ENCODE results near the gene GNG12.

Gene GNG12

GRCh38 chr1:67749844-67750690, 83.2 kb downstream of the GNG12 start:
- TF ChIP-seq, protein P1, sequence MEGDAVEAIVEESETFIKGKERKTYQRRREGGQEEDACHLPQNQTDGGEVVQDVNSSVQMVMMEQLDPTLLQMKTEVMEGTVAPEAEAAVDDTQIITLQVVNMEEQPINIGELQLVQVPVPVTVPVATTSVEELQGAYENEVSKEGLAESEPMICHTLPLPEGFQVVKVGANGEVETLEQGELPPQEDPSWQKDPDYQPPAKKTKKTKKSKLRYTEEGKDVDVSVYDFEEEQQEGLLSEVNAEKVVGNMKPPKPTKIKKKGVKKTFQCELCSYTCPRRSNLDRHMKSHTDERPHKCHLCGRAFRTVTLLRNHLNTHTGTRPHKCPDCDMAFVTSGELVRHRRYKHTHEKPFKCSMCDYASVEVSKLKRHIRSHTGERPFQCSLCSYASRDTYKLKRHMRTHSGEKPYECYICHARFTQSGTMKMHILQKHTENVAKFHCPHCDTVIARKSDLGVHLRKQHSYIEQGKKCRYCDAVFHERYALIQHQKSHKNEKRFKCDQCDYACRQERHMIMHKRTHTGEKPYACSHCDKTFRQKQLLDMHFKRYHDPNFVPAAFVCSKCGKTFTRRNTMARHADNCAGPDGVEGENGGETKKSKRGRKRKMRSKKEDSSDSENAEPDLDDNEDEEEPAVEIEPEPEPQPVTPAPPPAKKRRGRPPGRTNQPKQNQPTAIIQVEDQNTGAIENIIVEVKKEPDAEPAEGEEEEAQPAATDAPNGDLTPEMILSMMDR (IDR thresholded peaks at IDR 0.05): no peak

GRCh38 chr1:67749263-67749843, 83.9 kb downstream of the GNG12 start:
- TF ChIP-seq, protein P1 (IDR thresholded peaks at IDR 0.05): no peak

GRCh38 chr1:67748630-67749029, 84.6 kb downstream of the GNG12 start:
- TF ChIP-seq, protein P1 (IDR thresholded peaks at IDR 0.05): no peak

GRCh38 chr1:67747671-67748546, 85.4 kb downstream of the GNG12 start:
- TF ChIP-seq, protein P1 (IDR thresholded peaks at IDR 0.05): no peak

DNA sequence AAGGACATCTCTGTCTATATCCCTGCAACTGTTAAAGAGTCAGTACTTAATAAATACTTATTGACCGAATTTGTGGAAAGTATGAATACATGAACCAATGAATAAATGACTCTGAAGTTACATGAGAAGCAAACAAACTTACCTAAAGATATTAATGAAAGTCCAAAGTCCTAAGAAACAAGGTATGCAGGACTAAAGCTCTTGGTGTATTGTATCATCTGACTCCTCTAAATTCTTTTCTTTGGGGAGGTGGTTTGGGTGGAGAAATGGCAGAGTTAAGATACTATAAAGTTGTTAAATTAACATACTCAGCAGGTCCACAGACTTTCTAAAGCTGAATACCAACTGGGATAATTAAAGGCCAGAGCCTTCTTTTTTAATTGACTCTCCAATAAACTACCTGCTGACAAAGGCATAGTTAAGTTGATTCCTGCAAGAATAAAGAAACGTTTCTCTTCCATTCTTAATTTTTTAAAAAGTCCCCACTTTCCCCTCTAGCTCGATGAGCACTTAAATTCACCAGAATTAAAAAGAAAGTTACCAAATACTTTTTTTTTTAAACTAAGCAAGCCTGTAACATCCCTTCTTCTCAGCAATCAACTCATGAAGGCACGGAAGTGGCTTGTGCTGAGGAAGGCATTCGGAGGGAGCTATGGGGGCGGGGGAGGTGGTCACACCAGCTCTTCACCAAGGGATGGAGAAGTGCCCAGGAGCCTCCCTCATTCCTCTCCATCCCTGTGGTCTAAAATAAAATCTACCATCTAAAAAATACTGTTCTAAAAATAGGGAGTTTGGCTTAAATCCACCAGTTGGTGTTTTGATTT, 87.2 kb downstream of the GNG12 start:
- TF ChIP-seq, protein P1 (IDR thresholded peaks at IDR 0.05): no peak

GRCh38 chr1:67743072-67743725, 90.1 kb downstream of the GNG12 start:
- TF ChIP-seq, protein P1 (IDR thresholded peaks at IDR 0.05): no peak
